PC-9 (cell line): ENCODE data around the gene XXYLT1. TPM values are rescaled to one million over a fixed set of nuclear protein-coding genes. Genes with fewer than 3 reads are reported as not detected.

Experiments
- BruUV-seq: library from RNA; stranded (reverse); fragments of 400-500 nt; replicated peaks from 2 replicates; lab custom pipeline; 2021; lab: Mats Ljungman, UMichigan
- CTCF ChIA-PET: fragments of 300-600 bp; sonication (Branson Sonifier 250); formaldehyde crosslinking; loops from one replicate; lab custom pipeline; 2022; ENCODE audit warnings: antibody characterized with exemption; lab: Charles Lee
- POLR2A ChIA-PET: fragments of 300-600 bp; sonication (Branson Sonifier 250); formaldehyde crosslinking; loops from one replicate; lab custom pipeline; 2022; ENCODE audit warnings: antibody characterized with exemption; ENCODE audit not compliant: unreplicated experiment; lab: Charles Lee
- DNase-seq, 2 experiments: peaks; one replicate each; pipeline versions ENCODE4 v3.0.0 to v3.0.0-alpha.2; 2015 to 2022; ENCODE audit warnings: mixed read lengths in 1 of 2
- H2AFZ ChIP-seq: fragments of 200-600 bp; sonication (generic); 2 replicates; pipeline ENCODE4 v1.8.1; 2017; ENCODE audit warnings: antibody characterized with exemption
- H3F3A ChIP-seq: fragments of 200-600 bp; sonication (generic); 2 replicates; pipeline ENCODE4 v1.8.1; 2017; ENCODE audit warnings: antibody characterized with exemption, mild to moderate bottlenecking, low read depth; ENCODE audit not compliant: insufficient read depth
- H3K27ac ChIP-seq: fragments of 200-600 bp; sonication (generic); 2 replicates; pipeline ENCODE4 v1.6.1; 2016; ENCODE audit warnings: mixed run types
- H3K27me3 ChIP-seq: fragments of 200-600 bp; sonication (generic); 2 replicates; pipeline ENCODE4 v1.6.1; 2016; ENCODE audit warnings: low read depth, mixed run types; ENCODE audit not compliant: insufficient read depth
- H3K36me3 ChIP-seq: fragments of 200-600 bp; sonication (generic); 2 replicates; pipeline ENCODE4 v1.6.1; 2016; ENCODE audit warnings: low read depth, mixed run types
- H3K4me1 ChIP-seq: fragments of 200-600 bp; sonication (generic); replicated peaks from 2 replicates; pipeline ENCODE4 v1.6.1; 2016; ENCODE audit warnings: mixed run types; ENCODE audit not compliant: insufficient read depth
- H3K4me2 ChIP-seq: fragments of 200-600 bp; sonication (generic); 2 replicates; pipeline ENCODE4 v1.6.1; 2017; ENCODE audit warnings: mixed run types
- H3K4me3 ChIP-seq: fragments of 200-600 bp; sonication (generic); 2 replicates; pipeline ENCODE4 v1.6.1; 2016; ENCODE audit warnings: mixed run types
- H3K79me2 ChIP-seq: fragments of 200-600 bp; sonication (generic); 2 replicates; pipeline ENCODE4 v1.6.1; 2017; ENCODE audit warnings: low read depth, mixed run types
- H3K9me2 ChIP-seq: fragments of 200-600 bp; sonication (generic); 2 replicates; pipeline ENCODE4 v1.8.1; 2017; ENCODE audit warnings: mild to moderate bottlenecking; ENCODE audit not compliant: insufficient read depth
- H3K9me3 ChIP-seq: fragments of 200-600 bp; sonication (generic); 2 replicates; pipeline ENCODE4 v1.8.1; 2016; ENCODE audit warnings: low read depth; ENCODE audit not compliant: insufficient read depth
- H4K20me1 ChIP-seq: fragments of 200-600 bp; sonication (generic); 2 replicates; pipeline ENCODE4 v1.8.1; 2017; ENCODE audit not compliant: insufficient read depth
- CTCF ChIP-seq: fragments of 200-600 bp; sonication (generic); conservative IDR thresholded peaks from 2 replicates; pipeline ENCODE4 v1.6.1; 2017; ENCODE audit warnings: mixed run types, antibody characterized with exemption, mild to moderate bottlenecking, moderate library complexity
- EZH2 ChIP-seq: fragments of 200-600 bp; sonication (generic); IDR thresholded peaks from 2 replicates; pipeline ENCODE4 v1.8.0; 2017; ENCODE audit warnings: antibody characterized with exemption, low read depth
- intact Hi-C: fragments of 100-400 bp; cut with micrococcal nuclease; formaldehyde crosslinking; loops from one replicate; pipeline ENCODE4 v1.10.0; 2022; ENCODE audit not compliant: unreplicated experiment
- total RNA-seq: library from RNA; stranded (reverse); gene quantifications from 2 replicates; pipeline ENCODE4 v1.2.3, GENCODE V29; 2021

Gene XXYLT1
- total RNA-seq, 1 experiment from 2014 or later, result 13.3 TPM

GRCh38 chr3:195077611-195078540 is 193.1 kb downstream of the XXYLT1 start:
- Histone ChIP-seq H3K4me2 (no peak overlapping the region), H3K4me3 (no peak overlapping the region), H3K27ac (no peak overlapping the region), H3K79me2 (no peaks in the 10 kb centered on the region), H4K20me1 (no peaks in the 10 kb centered on the region), H3K9me3 (no peaks in the 10 kb centered on the region), H3F3A (no peaks in the 10 kb centered on the region), H3K27me3 (no peaks in the 10 kb centered on the region), H3K9me2 (no peaks in the 10 kb centered on the region), H3K36me3 (no peaks in the 10 kb centered on the region), H2AFZ (no peak overlapping the region), H3K4me1 (no peaks in the 10 kb centered on the region)
- TF ChIP-seq EZH2 (no peak), CTCF (no peak)
- POLR2A ChIA-PET, result interaction anchor here (0.8 kb wide), 1 partner anchor 686 kb away, joined by 4 read pairs; no protein-coding TSS in a partner anchor
- no TSS peak for BruUV-seq
- intact Hi-C loops, result no loop called here
- no peak for DNase-seq
- CTCF ChIA-PET, result no interaction called here

GRCh38 chr3:195076981-195077610 is 193.9 kb downstream of the XXYLT1 start:
- no peaks in the 10 kb centered on the region for H3F3A ChIP-seq
- no peaks in the 10 kb centered on the region for H3K9me2 ChIP-seq
- no peaks in the 10 kb centered on the region for H4K20me1 ChIP-seq
- H3K4me3 ChIP-seq, result no peak overlapping the region
- DNase-seq, result no peak
- no peak overlapping the region for H3K4me2 ChIP-seq
- no peak overlapping the region for H3K27ac ChIP-seq
- H3K4me1 ChIP-seq, result no peaks in the 10 kb centered on the region
- no peak for TF ChIP-seq CTCF
- no peak for TF ChIP-seq EZH2
- POLR2A ChIA-PET, result no interaction called here
- no peaks in the 10 kb centered on the region for H3K36me3 ChIP-seq
- H3K79me2 ChIP-seq, result no peaks in the 10 kb centered on the region
- no TSS peak for BruUV-seq
- H2AFZ ChIP-seq, result no peak overlapping the region
- no peaks in the 10 kb centered on the region for H3K27me3 ChIP-seq
- CTCF ChIA-PET, result no interaction called here
- H3K9me3 ChIP-seq, result no peaks in the 10 kb centered on the region
- intact Hi-C loops, result no loop called here

GRCh38 chr3:195075941-195076875 is 194.8 kb downstream of the XXYLT1 start:
- Histone ChIP-seq H3K9me3 (no peaks in the 10 kb centered on the region), H3K4me2 (no peak overlapping the region), H3K79me2 (no peaks in the 10 kb centered on the region), H3K27me3 (no peaks in the 10 kb centered on the region), H3F3A (no peaks in the 10 kb centered on the region), H3K9me2 (no peaks in the 10 kb centered on the region), H3K27ac (no peak overlapping the region), H4K20me1 (no peaks in the 10 kb centered on the region), H3K4me3 (no peak overlapping the region), H3K36me3 (no peaks in the 10 kb centered on the region), H3K4me1 (no peaks in the 10 kb centered on the region), H2AFZ (no peak overlapping the region)
- no TSS peak for BruUV-seq
- intact Hi-C loops, result no loop called here
- no peak for TF ChIP-seq CTCF
- TF ChIP-seq EZH2, result no peak
- CTCF ChIA-PET, result no interaction called here
- no peak for DNase-seq
- POLR2A ChIA-PET, result no interaction called here
